ENCODE results near the gene DNAI7. TPM values are rescaled to one million over a fixed set of nuclear protein-coding genes. Genes with fewer than 3 reads are reported as not detected.

The DNAI7 gene
- total and polyA plus RNA-seq, 2 of the 8 experiments (the other 6 are each of a cell fraction or from before 2014, with no cell fraction given): 0.12 to 0.28 TPM

GRCh38 chr12:25213338-25213737 is 18.4 kb upstream of the DNAI7 start:
- no peak overlapping the region for H3K4me2 ChIP-seq (ENCODE audit: insufficient read depth in 1 of 2, low read depth in 2 of 2, low read length in 2 of 2)
- no peaks in the 10 kb centered on the region for H3K9me3 ChIP-seq (ENCODE audit: insufficient read depth in 2 of 2, low read depth in 1 of 2, low read length in 1 of 2)
- no peaks in the 10 kb centered on the region for H3K23me2 ChIP-seq (ENCODE audit: low read depth, low read length)
- no peaks in the 10 kb centered on the region for H3K4me1 ChIP-seq (replicated peaks in 1 of 4; ENCODE audit: control insufficient read depth in 3 of 4, insufficient read depth in 4 of 4, low read length in 3 of 4)
- no peak overlapping the region for H2BK20ac ChIP-seq (ENCODE audit: low read length)
- H3K23ac ChIP-seq (ENCODE audit: insufficient read length): no peak overlapping the region
- H3K14ac ChIP-seq (ENCODE audit: insufficient read length): no peak overlapping the region
- H3K4me3 ChIP-seq (ENCODE audit: extremely low read depth in 1 of 4, insufficient read depth in 2 of 4, low read depth in 3 of 4, low read length in 4 of 4): no peak overlapping the region
- CTCF ChIA-PET (ENCODE audit: partially characterized antibody): interaction anchor here (1.0 to 1.5 kb wide), 2 partner anchors 28 to 344 kb away, joined by 3 read pairs; no protein-coding TSS in a partner anchor
- H2BK12ac ChIP-seq (ENCODE audit: low read depth, low read length): no peak overlapping the region
- no peaks in the 10 kb centered on the region for H3K27me3 ChIP-seq (replicated peaks in 1 of 4; ENCODE audit: control insufficient read depth in 3 of 4, extremely low read depth in 1 of 4, insufficient read depth in 3 of 4, low read length in 3 of 4)
- no peak overlapping the region for H2BK120ac ChIP-seq (replicated peaks; ENCODE audit: low read depth, low read length)
- H3K79me2 ChIP-seq (ENCODE audit: control insufficient read depth in 1 of 2, insufficient read depth in 2 of 2, low read length in 2 of 2): no peaks in the 10 kb centered on the region
- WGBS, 2 experiments (ENCODE audit: extremely low coverage in 1 of 2, insufficient coverage in 1 of 2, insufficient read length in 1 of 2, insufficient replicate concordance in 2 of 2, low coverage in 1 of 2, low lambda C conversion rate in 2 of 2, missing lambda C conversion rate in 1 of 2): 83% methylated on average over 1 of the region's 1 CpG; no CpG with 5 or more reads in 1 of the 2 experiments
- no peak overlapping the region for H3K4ac ChIP-seq (replicated peaks; ENCODE audit: insufficient read length, low read depth, low read length)
- no peak overlapping the region for H3K9ac ChIP-seq (replicated peaks in 1 of 4; ENCODE audit: extremely low read depth in 1 of 4, low read depth in 3 of 4, low read length in 3 of 4)
- peaks cover 0 to 18% (median 1%) of the 10 kb centered on the region in 4 experiments; a peak in 2 of 8 replicates for H3K36me3 ChIP-seq (ENCODE audit: control insufficient read depth in 2 of 4, insufficient read depth in 4 of 4, low read length in 3 of 4)
- no peak overlapping the region for H4K5ac ChIP-seq (ENCODE audit: insufficient read length, low read depth, low read length)
- TF ChIP-seq EGR1 (IDR thresholded peaks at IDR 0.05; ENCODE audit: borderline replicate concordance, low read depth, low read length): no peak
- H3K56ac ChIP-seq (replicated peaks; ENCODE audit: insufficient read length, low read depth, low read length): no peak overlapping the region
- H4K8ac ChIP-seq (ENCODE audit: extremely low read depth, insufficient read depth, low read length): no peak overlapping the region
- no peak overlapping the region for H4K91ac ChIP-seq (replicated peaks; ENCODE audit: insufficient read length, low read length)
- no peak overlapping the region for H2BK15ac ChIP-seq (ENCODE audit: low read length)
- no peak for FAIRE-seq
- H3K79me1 ChIP-seq (ENCODE audit: low read depth, low read length): no peaks in the 10 kb centered on the region
- no peak overlapping the region for H2AK5ac ChIP-seq (ENCODE audit: low read depth, low read length)
- H3K18ac ChIP-seq (ENCODE audit: extremely low read depth, low read length): no peak overlapping the region
- H2AFZ ChIP-seq (ENCODE audit: low read length): no peak overlapping the region
- no peak for DNase-seq (ENCODE audit: low read depth in 1 of 2, low spot score in 2 of 2)
- H3K27ac ChIP-seq (ENCODE audit: low read depth, low read length): no peak overlapping the region
- H2BK5ac ChIP-seq (ENCODE audit: low read depth, low read length): no peak overlapping the region
- H4K20me1 ChIP-seq (replicated peaks in 1 of 2; ENCODE audit: control insufficient read depth in 1 of 2, insufficient read depth in 2 of 2, low read length in 2 of 2): no peaks in the 10 kb centered on the region
- POLR2A ChIA-PET (ENCODE audit: partially characterized antibody): interaction anchor here (0.7 to 1.5 kb wide), 2 partner anchors 11 to 154 kb away, joined by 3 to 4 read pairs; no protein-coding TSS in a partner anchor
